ENCODE data around the gene EDA. TPM values are rescaled to one million over a fixed set of nuclear protein-coding genes. Genes with fewer than 3 reads are reported as not detected.

EDA gene
- total and polyA plus RNA-seq, 2 of the 13 experiments (the other 11 are each of a cell fraction or from before 2014, with no cell fraction given), result 8.8 to 11.2 TPM

- BruUV-seq (replicated peaks), result no TSS peak
- FAIRE-seq (no peak), DNase-seq (ENCODE audit: low spot score) (peak; percentile 0)
Measured at GRCh38 chrX:69919749-69920148, 303.8 kb downstream of the EDA start.

GRCh38 chrX:69932323-69932722 lies 316.4 kb downstream of the EDA start:
- Histone ChIP-seq H3K79me2 (ENCODE audit: insufficient read depth, low read length) (no peaks in the 10 kb centered on the region), H3K9ac (ENCODE audit: insufficient read depth, low read depth, low read length) (no peak overlapping the region), H3K4me1 (ENCODE audit: insufficient read depth, low read length) (peaks cover 13% of the 10 kb centered on the region), H2AFZ (ENCODE audit: low read length) (no peak overlapping the region), H3K9me3 (ENCODE audit: low read length) (no peaks in the 10 kb centered on the region), H3K36me3 (replicated peaks in 1 of 2; ENCODE audit: control insufficient read depth in 1 of 2, insufficient read depth in 2 of 2, low read length in 2 of 2) (no peaks in the 10 kb centered on the region), H3K27ac (ENCODE audit: extremely low read length, insufficient read depth, low read length) (no peak overlapping the region), H4K20me1 (ENCODE audit: insufficient read depth, low read length) (no peaks in the 10 kb centered on the region), H3K4me2 (ENCODE audit: low read depth, low read length) (no peak overlapping the region), H3K4me3 (replicated peaks in 1 of 3; ENCODE audit: insufficient read depth in 1 of 3, low read depth in 2 of 3, low read length in 3 of 3) (no peak overlapping the region), H3K27me3 (ENCODE audit: control insufficient read depth in 1 of 2, insufficient read depth in 2 of 2, low read length in 2 of 2) (no peaks in the 10 kb centered on the region)
- DNase-seq (ENCODE audit: low spot score) (no peak), ATAC-seq (no peak), FAIRE-seq (no peak)
- no TSS peak for BruUV-seq (replicated peaks)
- intact Hi-C loops (cut with micrococcal nuclease; ENCODE audit: unreplicated experiment), result no loop called here
- WGBS (ENCODE audit: low lambda C conversion rate), result 94% methylated on average over 3 of the region's 3 CpGs
- ChIA-PET POLR2A (no interaction called here), CTCF (ENCODE audit: low intra/inter-chr PET ratio, low total read pairs) (no interaction called here)
- in situ Hi-C loops (cut with HindIII; ENCODE audit: extremely low pct_ligation_motif_present, low pct_unique_long_range_greater_than_20kb), result no loop called here
- no peak for TF ChIP-seq CENPX (CRISPR knock-in tag; IDR thresholded peaks at IDR 0.05)
- no peak for TF ChIP-seq BCLAF1 (IDR thresholded peaks at IDR 0.05)
- no peak for TF ChIP-seq MZF1 (CRISPR knock-in tag; IDR thresholded peaks at IDR 0.05; ENCODE audit: borderline replicate concordance)
- no peak for TF ChIP-seq CCAR2 (optimal IDR thresholded peaks at IDR 0.05; ENCODE audit: low read depth, low read length)
- TF ChIP-seq NFRKB (IDR thresholded peaks at IDR 0.05), result no peak
- TF ChIP-seq POLR2AphosphoS2 (IDR thresholded peaks at IDR 0.05; ENCODE audit: low read depth, low read length), result no peak
- no peak for TF ChIP-seq ZNF770 (CRISPR knock-in tag; IDR thresholded peaks at IDR 0.05)
- TF ChIP-seq ZNF451 (CRISPR knock-in tag; IDR thresholded peaks at IDR 0.05), result no peak
- no peak for TF ChIP-seq ZNF543 (CRISPR knock-in tag; IDR thresholded peaks at IDR 0.05)
- TF ChIP-seq SUZ12 (IDR thresholded peaks at IDR 0.05; ENCODE audit: low read depth, low read length), result no peak
- no peak for TF ChIP-seq NCOA1 (CRISPR knock-in tag; IDR thresholded peaks at IDR 0.05)
- no peak for TF ChIP-seq ZNF20 (CRISPR knock-in tag; IDR thresholded peaks at IDR 0.05)

More at GRCh38 chrX:69919749-69920148, 303.8 kb downstream of the EDA start:
- Histone ChIP-seq H4K20me1 (ENCODE audit: insufficient read depth, low read length) (no peaks in the 10 kb centered on the region), H3K9ac (ENCODE audit: insufficient read depth, low read depth, low read length) (no peak overlapping the region), H3K79me2 (ENCODE audit: insufficient read depth, low read length) (no peaks in the 10 kb centered on the region), H3K4me3 (replicated peaks in 1 of 3; ENCODE audit: insufficient read depth in 1 of 3, low read depth in 2 of 3, low read length in 3 of 3) (no peak overlapping the region), H3K9me3 (ENCODE audit: low read length) (no peaks in the 10 kb centered on the region), H3K27ac (ENCODE audit: extremely low read length, insufficient read depth, low read length) (no peak overlapping the region), H3K4me2 (ENCODE audit: low read depth, low read length) (no peak overlapping the region), H3K4me1 (ENCODE audit: insufficient read depth, low read length) (no peaks in the 10 kb centered on the region), H3K27me3 (ENCODE audit: control insufficient read depth in 1 of 2, insufficient read depth in 2 of 2, low read length in 2 of 2) (no peaks in the 10 kb centered on the region), H2AFZ (ENCODE audit: low read length) (no peak overlapping the region), H3K36me3 (replicated peaks in 1 of 2; ENCODE audit: control insufficient read depth in 1 of 2, insufficient read depth in 2 of 2, low read length in 2 of 2) (no peaks in the 10 kb centered on the region)
- CTCF ChIA-PET (ENCODE audit: low intra/inter-chr PET ratio, low total read pairs), result no interaction called here
- no peak for ATAC-seq
- in situ Hi-C loops (cut with HindIII; ENCODE audit: extremely low pct_ligation_motif_present, low pct_unique_long_range_greater_than_20kb), result no loop called here
- intact Hi-C loops (cut with micrococcal nuclease; ENCODE audit: unreplicated experiment), result no loop called here
- POLR2A ChIA-PET, result no interaction called here
- TF ChIP-seq BHLHE40 (IDR thresholded peaks at IDR 0.05; ENCODE audit: low read length) (no peak), GLMP (CRISPR knock-in tag; IDR thresholded peaks at IDR 0.05; ENCODE audit: borderline replicate concordance) (no peak), MIER3 (CRISPR knock-in tag; IDR thresholded peaks at IDR 0.05; ENCODE audit: borderline replicate concordance) (no peak)
